ENCODE results near the gene ANKMY1.

GRCh38 chr2:240604939-240605716 lies 47.3 kb upstream of the ANKMY1 start:
- TF ChIP-seq CTCF (conservative IDR thresholded peaks at IDR 0.05; ENCODE audit: low read depth in 2 of 2) (no peak), EZH2 (IDR thresholded peaks at IDR 0.05; ENCODE audit: low read depth, unreplicated experiment) (no peak), POLR2AphosphoS5 (IDR thresholded peaks at IDR 0.05; ENCODE audit: low read depth) (no peak), STAT1 (IDR thresholded peaks at IDR 0.05; ENCODE audit: unreplicated experiment) (no peak), JUNB (IDR thresholded peaks at IDR 0.05; ENCODE audit: unreplicated experiment) (no peak)
